ENCODE data around the gene NTHL1.

DNA sequence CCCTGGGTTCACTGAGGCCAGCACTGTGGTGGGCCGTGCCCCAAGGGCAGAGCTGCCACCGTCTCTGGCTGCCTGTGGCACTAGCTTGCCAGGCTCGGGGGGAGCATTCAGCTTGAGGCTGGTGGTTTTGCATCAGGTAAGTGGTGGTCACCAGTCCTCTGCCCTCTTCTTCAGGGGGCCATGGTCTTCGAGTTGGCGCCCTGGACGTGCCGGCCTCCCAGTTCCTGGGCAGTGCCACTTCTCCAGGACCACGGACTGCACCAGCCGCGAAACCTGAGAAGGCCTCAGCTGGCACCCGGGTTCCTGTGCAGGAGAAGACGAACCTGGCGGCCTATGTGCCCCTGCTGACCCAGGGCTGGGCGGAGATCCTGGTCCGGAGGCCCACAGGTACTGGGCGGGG is 32.4 kb upstream of the NTHL1 start:
- TF ChIP-seq, protein P1, sequence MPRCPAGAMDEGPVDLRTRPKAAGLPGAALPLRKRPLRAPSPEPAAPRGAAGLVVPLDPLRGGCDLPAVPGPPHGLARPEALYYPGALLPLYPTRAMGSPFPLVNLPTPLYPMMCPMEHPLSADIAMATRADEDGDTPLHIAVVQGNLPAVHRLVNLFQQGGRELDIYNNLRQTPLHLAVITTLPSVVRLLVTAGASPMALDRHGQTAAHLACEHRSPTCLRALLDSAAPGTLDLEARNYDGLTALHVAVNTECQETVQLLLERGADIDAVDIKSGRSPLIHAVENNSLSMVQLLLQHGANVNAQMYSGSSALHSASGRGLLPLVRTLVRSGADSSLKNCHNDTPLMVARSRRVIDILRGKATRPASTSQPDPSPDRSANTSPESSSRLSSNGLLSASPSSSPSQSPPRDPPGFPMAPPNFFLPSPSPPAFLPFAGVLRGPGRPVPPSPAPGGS (CRISPR knock-in tag; IDR thresholded peaks at IDR 0.05) = no peak
- TF ChIP-seq DMAP1 (CRISPR knock-in tag; IDR thresholded peaks at IDR 0.05) = no peak
- no peak for TF ChIP-seq ZNF441 (CRISPR knock-in tag; IDR thresholded peaks at IDR 0.05; ENCODE audit: borderline replicate concordance)
- no peak for TF ChIP-seq CTCF (CRISPR knock-in tag; IDR thresholded peaks at IDR 0.05)
- no peak for TF ChIP-seq NBN (conservative IDR thresholded peaks at IDR 0.05)
- no peak for TF ChIP-seq NR2C2 (CRISPR knock-in tag; IDR thresholded peaks at IDR 0.05; ENCODE audit: borderline replicate concordance)
- no peak for TF ChIP-seq STAG1 (CRISPR knock-in tag; IDR thresholded peaks at IDR 0.05)
- TF ChIP-seq TAF1 (CRISPR knock-in tag; IDR thresholded peaks at IDR 0.05) = no peak
- TF ChIP-seq, protein P2, sequence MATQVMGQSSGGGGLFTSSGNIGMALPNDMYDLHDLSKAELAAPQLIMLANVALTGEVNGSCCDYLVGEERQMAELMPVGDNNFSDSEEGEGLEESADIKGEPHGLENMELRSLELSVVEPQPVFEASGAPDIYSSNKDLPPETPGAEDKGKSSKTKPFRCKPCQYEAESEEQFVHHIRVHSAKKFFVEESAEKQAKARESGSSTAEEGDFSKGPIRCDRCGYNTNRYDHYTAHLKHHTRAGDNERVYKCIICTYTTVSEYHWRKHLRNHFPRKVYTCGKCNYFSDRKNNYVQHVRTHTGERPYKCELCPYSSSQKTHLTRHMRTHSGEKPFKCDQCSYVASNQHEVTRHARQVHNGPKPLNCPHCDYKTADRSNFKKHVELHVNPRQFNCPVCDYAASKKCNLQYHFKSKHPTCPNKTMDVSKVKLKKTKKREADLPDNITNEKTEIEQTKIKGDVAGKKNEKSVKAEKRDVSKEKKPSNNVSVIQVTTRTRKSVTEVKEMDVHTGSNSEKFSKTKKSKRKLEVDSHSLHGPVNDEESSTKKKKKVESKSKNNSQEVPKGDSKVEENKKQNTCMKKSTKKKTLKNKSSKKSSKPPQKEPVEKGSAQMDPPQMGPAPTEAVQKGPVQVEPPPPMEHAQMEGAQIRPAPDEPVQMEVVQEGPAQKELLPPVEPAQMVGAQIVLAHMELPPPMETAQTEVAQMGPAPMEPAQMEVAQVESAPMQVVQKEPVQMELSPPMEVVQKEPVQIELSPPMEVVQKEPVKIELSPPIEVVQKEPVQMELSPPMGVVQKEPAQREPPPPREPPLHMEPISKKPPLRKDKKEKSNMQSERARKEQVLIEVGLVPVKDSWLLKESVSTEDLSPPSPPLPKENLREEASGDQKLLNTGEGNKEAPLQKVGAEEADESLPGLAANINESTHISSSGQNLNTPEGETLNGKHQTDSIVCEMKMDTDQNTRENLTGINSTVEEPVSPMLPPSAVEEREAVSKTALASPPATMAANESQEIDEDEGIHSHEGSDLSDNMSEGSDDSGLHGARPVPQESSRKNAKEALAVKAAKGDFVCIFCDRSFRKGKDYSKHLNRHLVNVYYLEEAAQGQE (IDR thresholded peaks at IDR 0.05; ENCODE audit: borderline replicate concordance in 1 of 2, low read depth in 1 of 2, low read length in 2 of 2) = no peak
- no peak for TF ChIP-seq SPEN (CRISPR knock-in tag; IDR thresholded peaks at IDR 0.05; ENCODE audit: low read depth)
- TF ChIP-seq ZNF18 (CRISPR knock-in tag; IDR thresholded peaks at IDR 0.05; ENCODE audit: insufficient replicate concordance) = no peak
- no peak for TF ChIP-seq ZNF451 (CRISPR knock-in tag; IDR thresholded peaks at IDR 0.05)
